ENCODE data around the gene HIVEP3.

DNA sequence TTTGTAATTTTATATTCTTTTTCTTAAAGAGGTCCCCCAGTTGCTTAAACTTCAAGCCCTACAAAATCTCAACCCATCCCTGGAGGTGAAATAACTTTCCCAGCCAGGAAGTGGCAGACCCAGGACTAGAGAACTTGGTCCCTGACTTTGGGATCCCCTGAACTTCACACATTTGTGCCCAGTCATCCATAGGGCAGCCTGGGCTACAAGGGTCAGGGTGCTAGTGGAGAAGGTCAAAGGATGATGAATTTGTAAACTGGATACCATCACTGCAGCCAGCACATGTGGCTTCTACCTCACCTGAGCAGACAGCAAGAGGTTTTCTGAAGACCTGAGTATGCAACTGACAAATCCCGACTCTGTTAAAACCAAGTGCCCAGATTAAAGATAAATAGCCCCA, 31.4 kb downstream of the HIVEP3 start:
- no peak for TF ChIP-seq SIN3A (IDR thresholded peaks at IDR 0.05; ENCODE audit: borderline replicate concordance, low read depth, low read length)
- TF ChIP-seq JUND (IDR thresholded peaks at IDR 0.05): no peak
- TF ChIP-seq POLR2AphosphoS5 (IDR thresholded peaks at IDR 0.05; ENCODE audit: low read depth, low read length): no peak
- TF ChIP-seq FOSL2 (IDR thresholded peaks at IDR 0.05; ENCODE audit: borderline replicate concordance, low read depth): no peak
- TF ChIP-seq, protein P1, sequence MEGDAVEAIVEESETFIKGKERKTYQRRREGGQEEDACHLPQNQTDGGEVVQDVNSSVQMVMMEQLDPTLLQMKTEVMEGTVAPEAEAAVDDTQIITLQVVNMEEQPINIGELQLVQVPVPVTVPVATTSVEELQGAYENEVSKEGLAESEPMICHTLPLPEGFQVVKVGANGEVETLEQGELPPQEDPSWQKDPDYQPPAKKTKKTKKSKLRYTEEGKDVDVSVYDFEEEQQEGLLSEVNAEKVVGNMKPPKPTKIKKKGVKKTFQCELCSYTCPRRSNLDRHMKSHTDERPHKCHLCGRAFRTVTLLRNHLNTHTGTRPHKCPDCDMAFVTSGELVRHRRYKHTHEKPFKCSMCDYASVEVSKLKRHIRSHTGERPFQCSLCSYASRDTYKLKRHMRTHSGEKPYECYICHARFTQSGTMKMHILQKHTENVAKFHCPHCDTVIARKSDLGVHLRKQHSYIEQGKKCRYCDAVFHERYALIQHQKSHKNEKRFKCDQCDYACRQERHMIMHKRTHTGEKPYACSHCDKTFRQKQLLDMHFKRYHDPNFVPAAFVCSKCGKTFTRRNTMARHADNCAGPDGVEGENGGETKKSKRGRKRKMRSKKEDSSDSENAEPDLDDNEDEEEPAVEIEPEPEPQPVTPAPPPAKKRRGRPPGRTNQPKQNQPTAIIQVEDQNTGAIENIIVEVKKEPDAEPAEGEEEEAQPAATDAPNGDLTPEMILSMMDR (IDR thresholded peaks at IDR 0.05): no peak
- TF ChIP-seq RFX5 (IDR thresholded peaks at IDR 0.05; ENCODE audit: low read length): no peak
- TF ChIP-seq, protein P2, sequence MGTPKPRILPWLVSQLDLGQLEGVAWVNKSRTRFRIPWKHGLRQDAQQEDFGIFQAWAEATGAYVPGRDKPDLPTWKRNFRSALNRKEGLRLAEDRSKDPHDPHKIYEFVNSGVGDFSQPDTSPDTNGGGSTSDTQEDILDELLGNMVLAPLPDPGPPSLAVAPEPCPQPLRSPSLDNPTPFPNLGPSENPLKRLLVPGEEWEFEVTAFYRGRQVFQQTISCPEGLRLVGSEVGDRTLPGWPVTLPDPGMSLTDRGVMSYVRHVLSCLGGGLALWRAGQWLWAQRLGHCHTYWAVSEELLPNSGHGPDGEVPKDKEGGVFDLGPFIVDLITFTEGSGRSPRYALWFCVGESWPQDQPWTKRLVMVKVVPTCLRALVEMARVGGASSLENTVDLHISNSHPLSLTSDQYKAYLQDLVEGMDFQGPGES (IDR thresholded peaks at IDR 0.05; ENCODE audit: low read depth, low read length): no peak
- no peak for TF ChIP-seq GABPA (IDR thresholded peaks at IDR 0.05; ENCODE audit: low read depth)
- TF ChIP-seq NFIC (IDR thresholded peaks at IDR 0.05; ENCODE audit: borderline replicate concordance): no peak
- TF ChIP-seq, protein P3, sequence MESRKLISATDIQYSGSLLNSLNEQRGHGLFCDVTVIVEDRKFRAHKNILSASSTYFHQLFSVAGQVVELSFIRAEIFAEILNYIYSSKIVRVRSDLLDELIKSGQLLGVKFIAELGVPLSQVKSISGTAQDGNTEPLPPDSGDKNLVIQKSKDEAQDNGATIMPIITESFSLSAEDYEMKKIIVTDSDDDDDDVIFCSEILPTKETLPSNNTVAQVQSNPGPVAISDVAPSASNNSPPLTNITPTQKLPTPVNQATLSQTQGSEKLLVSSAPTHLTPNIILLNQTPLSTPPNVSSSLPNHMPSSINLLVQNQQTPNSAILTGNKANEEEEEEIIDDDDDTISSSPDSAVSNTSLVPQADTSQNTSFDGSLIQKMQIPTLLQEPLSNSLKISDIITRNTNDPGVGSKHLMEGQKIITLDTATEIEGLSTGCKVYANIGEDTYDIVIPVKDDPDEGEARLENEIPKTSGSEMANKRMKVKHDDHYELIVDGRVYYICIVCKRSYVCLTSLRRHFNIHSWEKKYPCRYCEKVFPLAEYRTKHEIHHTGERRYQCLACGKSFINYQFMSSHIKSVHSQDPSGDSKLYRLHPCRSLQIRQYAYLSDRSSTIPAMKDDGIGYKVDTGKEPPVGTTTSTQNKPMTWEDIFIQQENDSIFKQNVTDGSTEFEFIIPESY (IDR thresholded peaks at IDR 0.05; ENCODE audit: borderline replicate concordance, low read depth): no peak
- TF ChIP-seq NRF1 (IDR thresholded peaks at IDR 0.05; ENCODE audit: low read depth, low read length): no peak
- TF ChIP-seq, protein P4, sequence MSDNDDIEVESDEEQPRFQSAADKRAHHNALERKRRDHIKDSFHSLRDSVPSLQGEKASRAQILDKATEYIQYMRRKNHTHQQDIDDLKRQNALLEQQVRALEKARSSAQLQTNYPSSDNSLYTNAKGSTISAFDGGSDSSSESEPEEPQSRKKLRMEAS (IDR thresholded peaks at IDR 0.05; ENCODE audit: low read depth): no peak
- TF ChIP-seq EZH2phosphoT487 (IDR thresholded peaks at IDR 0.05; ENCODE audit: borderline replicate concordance, low read depth): no peak
